Transverse colon (tissue), 4 donors: ENCODE data around the gene AKR1C1.
"Not testable (repeated sequence)": the region's sequence is repeated elsewhere in the genome, so short reads cannot be mapped to it uniquely, and the experiment has no call there.

Experiments used
- CTCF ChIP-seq, 5 experiments: fragments of 200-600 bp in 3 of 5; fragments of 450-650 bp in 2 of 5; sonication (generic) in 3 of 5; IDR thresholded peaks; 1 replicate in 2 of 5; 2 replicates in 3 of 5; pipeline ENCODE4 v1.5.1; 2016 to 2017; ENCODE audit warnings: antibody characterized with exemption in 5 of 5, inconsistent platforms in 3 of 5, mild to moderate bottlenecking in 2 of 5, moderate library complexity in 1 of 5
- POLR2A ChIP-seq: fragments of 450-650 bp; IDR thresholded peaks from one replicate; pipeline ENCODE4 v1.6.1; 2016; ENCODE audit warnings: antibody characterized with exemption, mild to moderate bottlenecking, moderate library complexity
- POLR2AphosphoS5 ChIP-seq, 3 donors: sonication (generic); formaldehyde crosslinking; IDR thresholded peaks; one replicate each; pipeline ENCODE4 v1.6.1; 2016; ENCODE audit warnings: antibody characterized with exemption in 3 of 3

GRCh38 chr10:5025461-5025881 is 62.3 kb downstream of the AKR1C1 start:
- TF ChIP-seq POLR2A; CTCF (IDR thresholded peaks at IDR 0.05); POLR2AphosphoS5 (IDR thresholded peaks at IDR 0.05): not testable (repeated sequence)
